ENCODE results near the gene SLC16A9.

DNA sequence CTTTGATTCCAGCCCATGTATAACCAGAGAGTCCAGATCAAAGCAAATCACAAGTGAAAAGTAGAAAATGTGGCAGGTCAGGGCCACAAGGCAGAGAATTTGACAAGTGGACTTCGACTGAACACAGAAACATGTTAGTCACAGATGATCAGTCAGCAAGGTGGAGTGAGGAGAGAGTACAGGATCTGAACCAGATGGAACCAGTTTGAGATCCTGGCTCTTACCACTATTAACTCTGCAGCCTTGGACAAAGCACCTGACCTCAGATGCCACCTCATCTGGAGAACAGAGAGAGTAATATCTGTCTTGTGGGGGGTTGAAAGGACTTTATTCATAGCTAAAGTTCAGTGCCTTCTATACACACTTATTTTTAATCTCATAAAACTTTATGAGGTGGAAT lies 39.2 kb upstream of the SLC16A9 start:
- no peak for TF ChIP-seq POLR2AphosphoS5 (IDR thresholded peaks at IDR 0.05)
- TF ChIP-seq, protein P1, sequence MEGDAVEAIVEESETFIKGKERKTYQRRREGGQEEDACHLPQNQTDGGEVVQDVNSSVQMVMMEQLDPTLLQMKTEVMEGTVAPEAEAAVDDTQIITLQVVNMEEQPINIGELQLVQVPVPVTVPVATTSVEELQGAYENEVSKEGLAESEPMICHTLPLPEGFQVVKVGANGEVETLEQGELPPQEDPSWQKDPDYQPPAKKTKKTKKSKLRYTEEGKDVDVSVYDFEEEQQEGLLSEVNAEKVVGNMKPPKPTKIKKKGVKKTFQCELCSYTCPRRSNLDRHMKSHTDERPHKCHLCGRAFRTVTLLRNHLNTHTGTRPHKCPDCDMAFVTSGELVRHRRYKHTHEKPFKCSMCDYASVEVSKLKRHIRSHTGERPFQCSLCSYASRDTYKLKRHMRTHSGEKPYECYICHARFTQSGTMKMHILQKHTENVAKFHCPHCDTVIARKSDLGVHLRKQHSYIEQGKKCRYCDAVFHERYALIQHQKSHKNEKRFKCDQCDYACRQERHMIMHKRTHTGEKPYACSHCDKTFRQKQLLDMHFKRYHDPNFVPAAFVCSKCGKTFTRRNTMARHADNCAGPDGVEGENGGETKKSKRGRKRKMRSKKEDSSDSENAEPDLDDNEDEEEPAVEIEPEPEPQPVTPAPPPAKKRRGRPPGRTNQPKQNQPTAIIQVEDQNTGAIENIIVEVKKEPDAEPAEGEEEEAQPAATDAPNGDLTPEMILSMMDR (IDR thresholded peaks at IDR 0.05 in 8 of 11, conservative IDR thresholded peaks at IDR 0.05 in 3 of 11): no peak
- no peak for TF ChIP-seq POLR2A (IDR thresholded peaks at IDR 0.05)

All from spleen (tissue), 7 donors.